ENCODE results near the gene TPK1.

TPK1 gene

GRCh38 chr7:144668503-144668902, 167.3 kb downstream of the TPK1 start:
- no peak for DNase-seq (ENCODE audit: low spot score)
- TF ChIP-seq, protein P1, sequence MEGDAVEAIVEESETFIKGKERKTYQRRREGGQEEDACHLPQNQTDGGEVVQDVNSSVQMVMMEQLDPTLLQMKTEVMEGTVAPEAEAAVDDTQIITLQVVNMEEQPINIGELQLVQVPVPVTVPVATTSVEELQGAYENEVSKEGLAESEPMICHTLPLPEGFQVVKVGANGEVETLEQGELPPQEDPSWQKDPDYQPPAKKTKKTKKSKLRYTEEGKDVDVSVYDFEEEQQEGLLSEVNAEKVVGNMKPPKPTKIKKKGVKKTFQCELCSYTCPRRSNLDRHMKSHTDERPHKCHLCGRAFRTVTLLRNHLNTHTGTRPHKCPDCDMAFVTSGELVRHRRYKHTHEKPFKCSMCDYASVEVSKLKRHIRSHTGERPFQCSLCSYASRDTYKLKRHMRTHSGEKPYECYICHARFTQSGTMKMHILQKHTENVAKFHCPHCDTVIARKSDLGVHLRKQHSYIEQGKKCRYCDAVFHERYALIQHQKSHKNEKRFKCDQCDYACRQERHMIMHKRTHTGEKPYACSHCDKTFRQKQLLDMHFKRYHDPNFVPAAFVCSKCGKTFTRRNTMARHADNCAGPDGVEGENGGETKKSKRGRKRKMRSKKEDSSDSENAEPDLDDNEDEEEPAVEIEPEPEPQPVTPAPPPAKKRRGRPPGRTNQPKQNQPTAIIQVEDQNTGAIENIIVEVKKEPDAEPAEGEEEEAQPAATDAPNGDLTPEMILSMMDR (IDR thresholded peaks at IDR 0.05; ENCODE audit: extremely low read depth, insufficient read depth, missing control alignments), result no peak
- in situ Hi-C loops (cut with MboI; ENCODE audit: low pct_unique_long_range_greater_than_20kb, low sequenced_read_pairs, unreplicated experiment), result no loop called here

- in situ Hi-C loops (cut with MboI; ENCODE audit: low pct_unique_long_range_greater_than_20kb, low sequenced_read_pairs, unreplicated experiment), result no loop called here
- DNase-seq (ENCODE audit: low spot score), result no peak
- TF ChIP-seq, protein P1 (IDR thresholded peaks at IDR 0.05; ENCODE audit: extremely low read depth, insufficient read depth, missing control alignments), result no peak
Measured at GRCh38 chr7:144665689-144666381, 170.0 kb downstream of the TPK1 start.

- in situ Hi-C loops (cut with MboI; ENCODE audit: low pct_unique_long_range_greater_than_20kb, low sequenced_read_pairs, unreplicated experiment), result no loop called here
- TF ChIP-seq, protein P1 (IDR thresholded peaks at IDR 0.05; ENCODE audit: extremely low read depth, insufficient read depth, missing control alignments), result no peak
- DNase-seq (ENCODE audit: low spot score), result no peak
Measured at GRCh38 chr7:144659211-144659610, 176.6 kb downstream of the TPK1 start.

- TF ChIP-seq, protein P1 (IDR thresholded peaks at IDR 0.05; ENCODE audit: extremely low read depth, insufficient read depth, missing control alignments), result peak; percentile 32
- DNase-seq (ENCODE audit: low spot score), result no peak
- in situ Hi-C loops (cut with MboI; ENCODE audit: low pct_unique_long_range_greater_than_20kb, low sequenced_read_pairs, unreplicated experiment), result no loop called here
Measured at GRCh38 chr7:144656965-144657517, 178.8 kb downstream of the TPK1 start.

GRCh38 chr7:144653449-144653848, 182.4 kb downstream of the TPK1 start:
- no peak for DNase-seq (ENCODE audit: low spot score)

DNA sequence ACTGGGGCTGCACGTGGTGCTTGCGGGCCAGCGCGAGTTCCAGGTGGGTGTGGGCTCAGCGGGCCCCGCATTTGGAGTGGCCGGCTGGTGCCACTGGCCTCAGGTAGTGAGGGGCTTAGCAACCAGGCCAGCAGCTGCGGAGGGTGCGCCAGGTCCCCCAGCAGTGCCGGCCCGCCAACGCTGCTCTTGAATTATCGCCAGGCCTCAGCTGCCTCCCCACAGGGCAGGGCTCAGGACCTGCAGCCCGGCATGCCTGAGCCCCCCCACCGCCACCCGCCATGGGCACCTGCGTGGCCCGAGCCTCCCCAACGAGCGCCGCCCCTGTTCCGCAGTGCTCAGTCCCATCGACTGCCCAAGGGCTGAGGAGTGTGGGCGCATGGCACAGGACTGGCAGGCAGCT, 185.4 kb downstream of the TPK1 start:
- no peak for DNase-seq (ENCODE audit: low spot score)
- TF ChIP-seq, protein P1 (IDR thresholded peaks at IDR 0.05; ENCODE audit: extremely low read depth, insufficient read depth, missing control alignments), result no peak
- in situ Hi-C loops (cut with MboI; ENCODE audit: low pct_unique_long_range_greater_than_20kb, low sequenced_read_pairs, unreplicated experiment), result no loop called here

More at GRCh38 chr7:144653449-144653848, 182.4 kb downstream of the TPK1 start:
- in situ Hi-C loops (cut with MboI; ENCODE audit: low pct_unique_long_range_greater_than_20kb, low sequenced_read_pairs, unreplicated experiment), result no loop called here
- TF ChIP-seq, protein P1 (IDR thresholded peaks at IDR 0.05; ENCODE audit: extremely low read depth, insufficient read depth, missing control alignments), result no peak
